ENCODE data around the gene CSGALNACT2.
"Not testable (repeated sequence)": the region's sequence is repeated elsewhere in the genome, so short reads cannot be mapped to it uniquely, and the experiment has no call there.

GRCh38 chr10:43099339-43099738 is 38.9 kb upstream of the CSGALNACT2 start:
- TF ChIP-seq POLR2A, CTCF (IDR thresholded peaks at IDR 0.05): not testable (repeated sequence)
